Gastrocnemius medialis (tissue), 4 donors: ENCODE measurements around the gene RABL6.

ENCODE experiments used
- POLR2A ChIP-seq, 2 donors: fragments of 450-650 bp; IDR thresholded peaks; one replicate each; pipeline ENCODE4 v1.6.1; 2017; ENCODE audit warnings: antibody characterized with exemption in 2 of 2, mild to moderate bottlenecking in 2 of 2, moderate library complexity in 2 of 2
- TF ChIP-seq, protein P1 (sequence below), 5 experiments: fragments of 450-650 bp in 3 of 5; fragments of 200-600 bp in 2 of 5; sonication (generic) in 2 of 5; IDR thresholded peaks in 4 of 5; conservative IDR thresholded peaks in 1 of 5; 1 replicate in 4 of 5; 2 replicates in 1 of 5; pipeline ENCODE4 v1.5.1; 2016 to 2019; ENCODE audit warnings: antibody characterized with exemption in 5 of 5, mild to moderate bottlenecking in 3 of 5, moderate library complexity in 3 of 5

DNA sequence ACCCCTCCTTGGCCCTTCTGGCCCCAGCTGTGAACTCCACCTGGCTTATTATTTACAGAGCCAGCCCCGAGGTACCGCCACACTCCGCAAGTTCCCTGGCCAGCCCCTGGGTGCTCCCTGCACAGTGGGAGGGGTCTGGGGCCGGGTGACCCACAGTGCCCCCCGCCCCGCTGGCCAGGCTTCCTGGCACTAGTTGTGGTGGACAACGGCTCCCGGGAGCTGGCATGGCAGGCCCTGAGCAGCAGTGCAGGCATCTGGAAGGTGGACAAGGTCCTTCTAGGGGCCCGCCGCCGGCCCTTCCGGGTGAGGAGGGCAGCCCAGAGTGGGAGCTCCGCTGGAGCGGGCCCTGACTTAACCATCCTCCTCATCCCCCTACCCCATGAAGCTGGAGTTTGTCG lies 48.3 kb downstream of the RABL6 start:
- TF ChIP-seq, protein P1, sequence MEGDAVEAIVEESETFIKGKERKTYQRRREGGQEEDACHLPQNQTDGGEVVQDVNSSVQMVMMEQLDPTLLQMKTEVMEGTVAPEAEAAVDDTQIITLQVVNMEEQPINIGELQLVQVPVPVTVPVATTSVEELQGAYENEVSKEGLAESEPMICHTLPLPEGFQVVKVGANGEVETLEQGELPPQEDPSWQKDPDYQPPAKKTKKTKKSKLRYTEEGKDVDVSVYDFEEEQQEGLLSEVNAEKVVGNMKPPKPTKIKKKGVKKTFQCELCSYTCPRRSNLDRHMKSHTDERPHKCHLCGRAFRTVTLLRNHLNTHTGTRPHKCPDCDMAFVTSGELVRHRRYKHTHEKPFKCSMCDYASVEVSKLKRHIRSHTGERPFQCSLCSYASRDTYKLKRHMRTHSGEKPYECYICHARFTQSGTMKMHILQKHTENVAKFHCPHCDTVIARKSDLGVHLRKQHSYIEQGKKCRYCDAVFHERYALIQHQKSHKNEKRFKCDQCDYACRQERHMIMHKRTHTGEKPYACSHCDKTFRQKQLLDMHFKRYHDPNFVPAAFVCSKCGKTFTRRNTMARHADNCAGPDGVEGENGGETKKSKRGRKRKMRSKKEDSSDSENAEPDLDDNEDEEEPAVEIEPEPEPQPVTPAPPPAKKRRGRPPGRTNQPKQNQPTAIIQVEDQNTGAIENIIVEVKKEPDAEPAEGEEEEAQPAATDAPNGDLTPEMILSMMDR (IDR thresholded peaks at IDR 0.05 in 4 of 5, conservative IDR thresholded peaks at IDR 0.05 in 1 of 5) = no peak
- no peak for TF ChIP-seq POLR2A (IDR thresholded peaks at IDR 0.05)
